ENCODE results near the gene MTURN.
"Not testable (repeated sequence)": the region's sequence is repeated elsewhere in the genome, so short reads cannot be mapped to it uniquely, and the experiment has no call there.

Gene MTURN

DNA sequence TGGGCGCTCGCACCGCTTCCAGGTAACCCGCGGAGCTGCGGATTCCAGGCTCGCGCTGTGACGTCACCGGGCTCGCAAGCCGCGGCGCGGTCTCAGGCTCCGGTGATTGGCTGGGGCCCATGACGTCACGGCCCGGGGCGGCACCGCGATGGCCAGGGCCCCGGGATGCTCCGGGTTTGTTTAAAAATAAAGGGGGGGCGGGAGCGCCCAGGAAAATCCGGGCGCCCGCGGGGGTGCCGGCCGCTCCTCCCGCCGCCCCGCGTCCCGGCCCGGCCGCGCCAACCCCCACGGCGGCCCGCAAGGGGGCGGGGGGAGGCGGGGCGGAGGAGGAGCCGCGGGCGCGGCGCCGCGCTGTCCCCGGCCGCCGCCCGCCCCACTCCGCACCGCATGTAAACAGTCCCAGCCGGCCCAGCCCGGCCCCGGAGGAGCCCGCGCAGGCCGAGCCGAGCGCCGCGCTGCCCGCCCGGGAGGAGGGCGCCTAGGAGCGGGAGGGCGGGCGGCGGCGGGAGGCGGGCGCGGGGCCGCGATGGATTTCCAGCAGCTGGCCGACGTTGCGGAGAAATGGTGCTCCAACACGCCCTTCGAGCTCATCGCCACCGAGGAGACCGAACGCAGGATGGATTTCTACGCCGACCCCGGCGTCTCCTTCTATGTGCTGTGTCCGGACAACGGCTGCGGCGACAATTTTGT is at the start of gene MTURN:
Gene MTURN, plus strand, starts transcription at position 376 of the 690 bp plus-strand sequence. Its CDS starts 151 bp downstream, at position 527.
- H3K4me3 Mint-ChIP-seq, result peak within 1 kb of the TSS; percentile 87 to 88
- H3K27me3 Mint-ChIP-seq, result peaks cover 17% of the 10 kb centered on the region
- H3K27ac Mint-ChIP-seq, result peak within 1 kb of the TSS; percentile 53 to 78
- DNase-seq (peak; percentile 78), ATAC-seq (peak; percentile 87)
- peaks cover 10% of the 10 kb centered on the region for H3K4me1 Mint-ChIP-seq
- no peaks in the 10 kb centered on the region for H3K9me3 Mint-ChIP-seq

DNA sequence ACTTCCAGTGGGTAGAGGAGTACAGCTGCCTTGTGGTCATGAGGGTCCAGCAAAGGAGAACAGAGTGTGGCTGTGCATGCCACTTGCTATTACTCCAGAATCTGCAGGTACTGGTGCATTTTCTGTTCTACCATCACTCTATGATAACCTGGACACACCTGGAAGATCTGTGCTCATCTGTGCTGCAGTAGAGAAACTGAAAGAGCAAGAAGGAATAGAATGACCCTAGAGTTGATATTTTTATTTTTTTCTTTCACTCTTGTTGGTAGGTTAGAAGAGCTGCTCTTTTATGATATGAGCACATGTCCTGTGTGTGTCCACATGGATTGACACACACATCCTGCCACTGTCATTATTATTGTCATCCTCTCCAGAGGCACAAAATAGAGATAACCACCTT is 48.3 kb upstream of the MTURN start:
- DNase-seq (no peak), ATAC-seq (no peak)
- no peaks in the 10 kb centered on the region for H3K27me3 Mint-ChIP-seq
- H3K27ac Mint-ChIP-seq, result no peak overlapping the region
- no peaks in the 10 kb centered on the region for H3K9me3 Mint-ChIP-seq
- H3K4me3 Mint-ChIP-seq, result no peak overlapping the region
- H3K4me1 Mint-ChIP-seq, result peaks cover 6% of the 10 kb centered on the region

DNA sequence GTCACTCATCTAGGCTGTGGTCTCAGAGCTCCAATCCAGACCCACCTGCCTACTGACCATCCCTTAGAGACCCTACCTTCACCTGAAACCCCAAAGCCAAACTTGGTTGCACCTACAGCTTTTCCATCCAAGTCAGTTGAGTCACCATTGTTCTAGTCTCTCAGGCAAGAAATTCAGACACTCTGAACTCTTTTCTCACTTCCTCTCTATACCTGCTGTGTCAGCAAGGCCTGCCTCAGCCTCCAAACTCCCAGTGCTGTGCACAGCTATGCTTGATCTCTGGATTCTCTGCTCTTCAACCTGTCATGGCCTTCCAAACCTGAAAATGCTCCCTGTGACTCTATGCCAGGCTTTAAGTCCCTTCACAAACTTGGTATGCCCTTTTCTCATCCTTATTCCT is 47.4 kb upstream of the MTURN start:
- Mint-ChIP-seq H3K27ac (peak overlapping the region in 1 of 2 donors; percentile 23), H3K27me3 (no peaks in the 10 kb centered on the region), H3K9me3 (no peaks in the 10 kb centered on the region), H3K4me3 (no peak overlapping the region), H3K4me1 (peaks cover 6% of the 10 kb centered on the region)
- DNase-seq (no peak), ATAC-seq (no peak)

DNA sequence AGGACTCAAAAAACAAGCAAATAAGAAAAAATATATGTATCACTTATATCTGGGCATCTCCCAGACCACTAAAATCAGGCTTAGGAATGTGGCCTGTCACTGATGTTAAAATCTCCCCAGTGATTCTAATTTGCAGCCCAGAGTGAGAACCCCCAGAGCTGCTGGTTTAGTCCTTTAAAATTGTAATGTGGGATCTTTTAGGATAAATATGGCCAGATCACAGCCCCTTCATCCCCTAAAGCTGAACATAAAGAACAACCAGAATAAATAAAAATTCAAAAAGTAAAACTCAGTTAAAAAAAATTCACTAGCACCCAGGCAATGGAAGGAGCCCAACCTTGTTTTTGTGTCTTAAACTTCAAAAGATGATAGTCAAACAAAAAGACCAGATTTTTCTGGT is 46.4 kb upstream of the MTURN start:
- Mint-ChIP-seq H3K27me3 (no peaks in the 10 kb centered on the region), H3K4me3 (no peak overlapping the region), H3K9me3 (no peaks in the 10 kb centered on the region), H3K4me1 (peaks cover 6% of the 10 kb centered on the region), H3K27ac (peak overlapping the region in 1 of 2 donors; percentile 23)
- DNase-seq (no peak), ATAC-seq (no peak)

DNA sequence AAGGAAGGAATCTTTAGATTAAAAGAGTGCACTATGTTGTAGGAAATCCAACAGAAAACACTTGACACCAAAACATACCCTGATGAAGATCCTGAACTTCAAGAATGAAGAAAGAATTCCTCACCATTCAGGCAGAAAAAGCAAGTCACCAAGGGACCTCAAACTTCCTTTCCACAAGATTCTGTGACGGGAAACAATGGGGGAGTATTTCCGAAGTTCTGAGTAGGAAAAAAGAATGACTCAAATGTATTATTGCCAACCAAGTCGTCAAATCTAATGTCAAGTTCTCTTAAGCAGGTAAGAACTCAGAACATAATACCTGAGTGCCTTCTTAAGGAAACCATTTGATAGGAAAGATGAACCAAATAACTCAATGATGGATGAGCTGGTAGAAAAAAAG is 44.7 kb upstream of the MTURN start:
- Mint-ChIP-seq H3K27ac (no peak overlapping the region), H3K27me3 (no peaks in the 10 kb centered on the region), H3K9me3 (no peaks in the 10 kb centered on the region), H3K4me3 (no peak overlapping the region), H3K4me1 (peaks cover 6% of the 10 kb centered on the region)
- ATAC-seq (no peak), DNase-seq (no peak)

DNA sequence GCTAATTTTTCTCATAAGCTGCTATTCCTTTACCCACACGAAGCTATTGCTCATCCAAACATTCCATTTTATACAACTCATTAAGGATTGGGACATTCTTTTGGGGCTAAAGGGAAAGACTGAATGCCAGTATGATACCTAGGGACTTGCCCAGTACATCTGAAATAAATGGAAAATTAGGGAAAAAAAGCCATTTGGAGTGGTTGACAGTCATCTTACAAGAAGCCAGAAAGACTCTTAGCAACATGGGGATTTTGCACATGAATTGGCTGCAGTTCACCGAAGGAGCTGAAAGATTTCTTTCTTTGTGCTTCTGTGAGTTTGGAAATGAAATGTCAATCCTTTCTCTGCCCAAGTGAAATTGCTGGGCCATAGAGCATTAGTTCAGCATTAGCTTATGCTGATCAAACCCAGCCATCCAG is 43.3 kb upstream of the MTURN start:
- DNase-seq (no peak), ATAC-seq (no peak)
- no peak overlapping the region for H3K27ac Mint-ChIP-seq
- peaks cover 6% of the 10 kb centered on the region for H3K4me1 Mint-ChIP-seq
- H3K4me3 Mint-ChIP-seq, result no peak overlapping the region
- H3K9me3 Mint-ChIP-seq, result no peaks in the 10 kb centered on the region
- no peaks in the 10 kb centered on the region for H3K27me3 Mint-ChIP-seq

DNA sequence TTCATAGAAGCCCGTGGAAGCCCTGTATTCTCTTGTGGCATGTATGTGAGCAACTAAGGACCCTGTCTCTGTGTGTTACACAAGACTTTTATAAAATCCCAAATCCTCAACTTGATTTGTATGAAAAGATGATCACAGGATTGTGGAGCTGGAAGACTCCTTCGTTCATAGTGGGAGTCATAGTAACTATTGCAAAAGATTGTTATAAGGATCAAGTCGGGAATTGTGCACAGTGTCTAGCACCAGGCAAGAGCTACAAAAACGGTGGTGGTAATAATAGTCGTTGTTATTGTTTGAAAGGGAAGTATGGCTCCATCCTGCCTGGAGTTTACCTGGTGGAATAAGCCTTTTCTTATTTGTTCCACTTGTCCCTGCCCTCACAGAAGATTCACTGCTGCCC is 42.8 kb upstream of the MTURN start:
- H3K27me3 Mint-ChIP-seq, result no peaks in the 10 kb centered on the region
- ATAC-seq (no peak), DNase-seq (no peak)
- H3K4me3 Mint-ChIP-seq, result no peak overlapping the region
- H3K27ac Mint-ChIP-seq, result no peak overlapping the region
- peaks cover 0 to under 1% of the 10 kb centered on the region in 2 donors for H3K9me3 Mint-ChIP-seq
- peaks cover 6% of the 10 kb centered on the region for H3K4me1 Mint-ChIP-seq

DNA sequence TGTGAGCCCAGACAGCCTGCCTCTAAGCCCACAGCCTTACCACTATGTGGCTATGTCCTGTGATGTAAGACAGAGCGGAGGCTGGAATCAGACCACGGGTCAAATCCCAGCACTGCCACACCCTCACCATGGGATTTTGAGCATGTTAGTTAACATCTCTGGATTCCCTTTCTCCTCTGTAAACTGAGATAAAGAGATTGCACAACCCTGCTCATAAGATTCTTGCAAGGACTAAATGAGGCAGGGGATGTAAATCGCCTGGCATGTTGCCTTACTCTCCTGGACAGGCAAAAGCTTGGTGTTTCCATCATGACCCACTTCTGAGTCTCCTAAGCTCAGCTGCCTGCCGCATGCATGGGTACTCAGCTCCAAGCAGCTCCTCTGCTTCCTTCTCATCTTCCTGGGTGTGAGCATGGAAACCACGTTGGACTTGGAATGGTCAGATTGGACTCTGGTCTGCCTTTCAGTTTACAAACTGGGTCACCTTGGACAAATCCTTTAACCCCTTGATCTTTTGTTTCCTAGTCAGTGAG is 41.3 kb upstream of the MTURN start:
- Mint-ChIP-seq H3K27ac (no peak overlapping the region), H3K27me3 (no peaks in the 10 kb centered on the region), H3K4me3 (no peak overlapping the region), H3K4me1 (no peaks in the 10 kb centered on the region), H3K9me3 (peaks cover 0 to 7% of the 10 kb centered on the region in 2 donors)
- DNase-seq (no peak), ATAC-seq (no peak)

DNA sequence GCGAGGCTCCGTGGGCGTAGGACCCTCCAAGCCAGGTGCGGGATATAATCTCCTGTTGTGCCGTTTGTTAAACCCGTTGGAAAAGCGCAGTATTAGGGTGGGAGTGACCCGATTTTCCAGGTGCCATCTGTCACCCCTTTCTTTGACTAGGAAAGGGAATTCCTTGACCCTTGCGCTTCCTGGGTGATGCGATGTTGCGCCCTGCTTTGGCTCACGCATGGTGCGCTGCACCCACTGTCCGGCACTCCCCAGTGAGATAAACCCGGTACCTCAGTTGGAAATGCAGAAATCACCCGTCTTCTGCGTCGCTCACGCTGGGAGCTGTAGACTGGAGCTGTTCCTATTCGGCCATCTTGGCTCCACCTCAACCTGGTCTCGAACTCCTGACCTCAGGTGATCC is 36.2 kb upstream of the MTURN start:
- not testable (repeated sequence) for H3K9me3 Mint-ChIP-seq

DNA sequence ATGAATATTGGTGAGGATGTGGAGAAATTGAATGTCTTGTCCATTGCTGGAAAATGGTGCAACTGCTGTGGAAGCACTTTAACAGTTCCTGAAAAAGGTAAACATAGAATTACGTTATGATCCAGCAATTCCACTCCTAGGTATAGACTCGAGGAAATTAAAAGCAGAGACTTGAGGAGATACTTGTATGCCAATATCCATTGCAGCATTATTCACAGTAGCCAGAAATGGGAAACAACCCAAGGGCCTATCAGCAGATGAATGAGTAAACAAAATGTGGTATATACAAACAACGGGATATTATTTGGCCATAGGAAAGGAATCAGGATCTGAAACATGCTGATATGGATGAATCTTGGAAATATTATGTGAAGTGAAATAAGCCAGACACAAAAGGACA is 32.5 kb upstream of the MTURN start:
- ATAC-seq, result no peak
- Mint-ChIP-seq H3K4me3 (no peak overlapping the region), H3K4me1 (no peaks in the 10 kb centered on the region), H3K27ac (no peak overlapping the region), H3K27me3 (no peaks in the 10 kb centered on the region), H3K9me3 (peaks cover 0 to 4% of the 10 kb centered on the region in 2 donors)
- DNase-seq, result no peak

More for the DNA sequence above, 36.2 kb upstream of the MTURN start:
- not testable (repeated sequence) for H3K4me1 Mint-ChIP-seq, H3K27ac Mint-ChIP-seq, DNase-seq, H3K27me3 Mint-ChIP-seq, ATAC-seq, H3K4me3 Mint-ChIP-seq

DNA sequence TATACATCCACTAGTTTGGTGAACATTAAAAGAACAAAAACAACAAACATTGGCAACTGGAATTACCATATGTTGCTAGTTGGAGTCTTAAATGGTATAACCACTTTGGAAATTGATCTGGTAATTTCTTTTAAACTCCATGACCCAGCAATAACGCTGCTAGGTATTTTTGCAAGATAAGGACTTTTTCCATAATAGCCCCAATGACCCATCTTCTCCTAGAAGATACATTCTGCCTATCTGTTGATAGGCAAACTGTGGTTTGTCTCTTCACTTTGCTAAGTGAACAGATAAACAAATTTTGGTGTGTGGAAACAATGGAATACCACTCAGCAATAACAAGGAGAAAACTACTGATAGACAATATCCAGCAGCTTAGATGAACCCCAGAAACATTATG is 30.6 kb upstream of the MTURN start:
- peaks cover 0 to 6% of the 10 kb centered on the region in 2 donors for H3K9me3 Mint-ChIP-seq
- ATAC-seq (no peak), DNase-seq (no peak)
- H3K4me1 Mint-ChIP-seq, result no peaks in the 10 kb centered on the region
- no peaks in the 10 kb centered on the region for H3K27me3 Mint-ChIP-seq
- no peak overlapping the region for H3K27ac Mint-ChIP-seq
- H3K4me3 Mint-ChIP-seq, result no peak overlapping the region

DNA sequence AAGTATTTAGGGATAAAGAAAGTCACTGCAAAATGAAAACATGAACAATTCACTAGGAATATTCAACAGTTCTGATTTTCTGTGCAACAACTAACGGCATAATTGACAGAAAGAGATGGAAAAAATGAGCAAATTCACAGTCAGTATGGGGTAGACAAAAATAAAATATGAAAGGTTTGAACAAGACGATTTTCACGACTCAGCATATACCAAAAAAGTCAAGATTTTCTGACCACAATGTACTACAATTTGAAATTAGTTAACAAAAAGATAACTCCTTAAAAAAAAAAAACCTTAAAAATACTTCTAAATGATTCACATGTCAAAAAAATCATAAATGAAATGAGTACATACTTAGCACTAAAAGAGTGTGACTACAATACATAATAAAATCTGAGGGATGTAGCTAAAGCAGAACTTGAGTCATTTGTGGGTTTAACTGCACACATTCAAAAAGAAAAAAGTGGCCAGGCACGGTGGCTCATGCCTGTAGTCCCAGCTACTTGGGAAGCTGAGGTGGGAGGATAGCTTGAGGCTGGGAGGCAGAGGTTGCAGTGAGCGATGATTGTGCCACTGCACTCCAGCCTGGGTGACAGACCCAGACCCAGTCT is 22.6 kb upstream of the MTURN start:
- ATAC-seq, result no peak
- Mint-ChIP-seq H3K27me3 (no peaks in the 10 kb centered on the region), H3K4me3 (no peak overlapping the region), H3K9me3 (peaks cover 18 to 27% of the 10 kb centered on the region in 2 donors), H3K4me1 (peaks cover 8% of the 10 kb centered on the region), H3K27ac (no peak overlapping the region)
- DNase-seq, result no peak

DNA sequence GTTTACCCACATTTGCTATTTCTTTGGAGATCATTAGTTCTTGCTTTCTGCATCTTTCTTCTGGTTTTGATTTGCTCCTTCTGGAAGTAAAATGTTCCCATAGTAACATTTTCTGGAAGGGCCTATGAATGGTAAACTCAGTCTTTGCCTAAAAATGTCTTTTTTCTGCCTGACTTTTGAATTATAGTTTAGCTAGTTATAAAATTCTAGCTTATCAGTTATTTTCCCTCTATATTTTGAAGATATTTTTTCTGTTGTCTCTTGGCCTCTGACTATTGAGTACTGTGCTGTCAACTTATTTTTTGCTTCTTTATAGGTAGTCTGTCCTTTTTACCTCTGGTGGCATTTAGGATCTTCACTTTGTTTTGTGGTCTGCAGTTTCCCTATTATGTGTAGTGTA is 21.6 kb upstream of the MTURN start:
- Mint-ChIP-seq H3K27ac (no peak overlapping the region), H3K9me3 (peaks cover 18 to 27% of the 10 kb centered on the region in 2 donors), H3K27me3 (no peaks in the 10 kb centered on the region), H3K4me1 (peaks cover 8% of the 10 kb centered on the region), H3K4me3 (no peak overlapping the region)
- ATAC-seq (no peak), DNase-seq (no peak)

DNA sequence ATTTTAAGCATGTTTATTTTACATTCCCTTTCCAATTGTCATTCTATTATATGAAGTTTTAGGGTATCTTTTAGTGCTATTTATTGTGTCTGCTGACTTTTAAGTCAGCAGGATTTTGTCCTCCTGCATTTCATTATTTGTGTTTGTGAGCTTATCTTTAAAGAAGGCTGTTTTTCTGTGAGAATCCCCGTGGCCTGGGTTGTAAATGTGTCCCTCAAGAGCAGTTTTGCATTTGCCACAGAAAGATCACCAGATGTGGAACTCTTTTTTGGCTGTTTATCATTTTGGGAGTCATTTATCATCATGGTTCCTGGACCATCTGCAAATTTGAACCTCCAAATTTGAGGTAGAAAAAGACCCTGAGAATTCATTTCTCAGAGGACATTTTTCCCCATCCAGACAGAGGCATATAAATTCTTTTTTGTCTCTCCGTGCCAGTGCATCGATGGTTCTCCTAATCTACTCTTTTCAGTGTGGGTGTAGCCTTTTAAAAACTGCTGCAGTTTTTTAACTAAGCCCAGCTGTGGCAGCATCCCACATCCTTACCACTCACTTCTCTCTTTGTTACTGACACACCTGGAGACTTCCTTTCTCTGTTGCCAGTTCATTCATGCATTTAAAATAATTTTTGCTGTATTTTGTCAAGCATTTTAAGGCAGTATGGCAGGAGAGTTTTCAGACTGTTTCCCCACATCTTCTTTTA is 20.1 kb upstream of the MTURN start:
- Mint-ChIP-seq H3K27me3 (no peaks in the 10 kb centered on the region), H3K4me1 (peaks cover 8% of the 10 kb centered on the region), H3K9me3 (peaks cover 18 to 21% of the 10 kb centered on the region in 2 donors), H3K4me3 (no peak overlapping the region), H3K27ac (no peak overlapping the region)
- DNase-seq, result no peak
- no peak for ATAC-seq

DNA sequence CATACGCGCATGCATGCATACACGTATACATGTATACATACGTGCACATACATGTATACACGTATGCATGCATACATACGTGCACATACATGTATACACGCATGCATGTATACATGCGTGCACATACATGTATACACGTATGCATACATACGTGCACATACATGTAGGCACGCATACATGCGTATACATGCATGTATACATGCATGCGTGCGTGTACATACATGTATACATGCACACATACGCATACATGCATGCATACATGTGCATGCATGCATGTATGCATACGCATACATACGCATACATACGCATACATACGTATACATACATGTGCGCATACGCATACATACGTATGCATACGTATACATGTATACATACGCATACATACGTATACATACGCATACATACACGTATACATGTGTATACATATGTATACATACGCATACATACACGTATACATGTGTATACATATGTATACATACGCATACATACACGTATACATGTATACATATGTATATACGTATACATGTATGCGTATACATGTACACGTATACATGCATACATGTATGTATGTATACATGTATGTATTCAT is 19.0 kb upstream of the MTURN start:
- no peak overlapping the region for H3K27ac Mint-ChIP-seq
- H3K4me1 Mint-ChIP-seq, result peaks cover 8% of the 10 kb centered on the region
- DNase-seq, result no peak
- no peak for ATAC-seq
- no peaks in the 10 kb centered on the region for H3K27me3 Mint-ChIP-seq
- no peak overlapping the region for H3K4me3 Mint-ChIP-seq
- peaks cover 18 to 21% of the 10 kb centered on the region in 2 donors for H3K9me3 Mint-ChIP-seq

DNA sequence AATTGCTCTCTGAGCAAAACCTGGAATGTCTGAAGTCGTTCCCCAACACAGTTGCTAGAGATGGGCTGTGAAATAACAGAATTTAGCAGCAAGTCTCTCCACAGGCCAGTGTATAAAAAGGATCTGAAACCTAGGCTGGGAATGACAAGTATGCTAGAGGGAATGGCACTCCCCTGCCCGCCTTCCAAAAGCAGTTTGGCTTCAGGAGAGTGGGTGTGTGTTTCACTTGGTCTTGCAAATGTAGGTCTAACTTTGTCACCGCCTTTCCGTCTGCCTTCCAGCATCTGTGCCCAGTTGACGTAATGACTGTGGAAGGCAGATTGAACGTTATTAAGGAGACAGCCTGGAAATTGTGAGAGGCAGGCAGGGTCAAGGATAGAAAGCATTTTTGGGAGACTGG is 18.0 kb upstream of the MTURN start:
- H3K9me3 Mint-ChIP-seq, result peaks cover 17 to 21% of the 10 kb centered on the region in 2 donors
- ATAC-seq (no peak), DNase-seq (no peak)
- peaks cover 8% of the 10 kb centered on the region for H3K4me1 Mint-ChIP-seq
- H3K27me3 Mint-ChIP-seq, result no peaks in the 10 kb centered on the region
- H3K4me3 Mint-ChIP-seq, result no peak overlapping the region
- no peak overlapping the region for H3K27ac Mint-ChIP-seq

All from stimulated activated naive CD8-positive, alpha-beta T cell treated with anti-CD3 and anti-CD28 coated beads, Interleukin-15, amount 100 ng/mL, for 72 hours (primary cell).